Activated CD4-positive, alpha-beta T cell treated with anti-CD3 and anti-CD28 coated beads, Interleukin-10, Interleukin-2, amounts not matched to agents 100 ng/mL and 50 ng/mL, durations not matched to agents 16 hours and 8 hours (primary cell): ENCODE data around the gene RAB8A.

Experiments
- DNase-seq: peaks from one replicate; pipeline ENCODE4 v3.0.0-alpha.2; 2020

RAB8A gene

DNA sequence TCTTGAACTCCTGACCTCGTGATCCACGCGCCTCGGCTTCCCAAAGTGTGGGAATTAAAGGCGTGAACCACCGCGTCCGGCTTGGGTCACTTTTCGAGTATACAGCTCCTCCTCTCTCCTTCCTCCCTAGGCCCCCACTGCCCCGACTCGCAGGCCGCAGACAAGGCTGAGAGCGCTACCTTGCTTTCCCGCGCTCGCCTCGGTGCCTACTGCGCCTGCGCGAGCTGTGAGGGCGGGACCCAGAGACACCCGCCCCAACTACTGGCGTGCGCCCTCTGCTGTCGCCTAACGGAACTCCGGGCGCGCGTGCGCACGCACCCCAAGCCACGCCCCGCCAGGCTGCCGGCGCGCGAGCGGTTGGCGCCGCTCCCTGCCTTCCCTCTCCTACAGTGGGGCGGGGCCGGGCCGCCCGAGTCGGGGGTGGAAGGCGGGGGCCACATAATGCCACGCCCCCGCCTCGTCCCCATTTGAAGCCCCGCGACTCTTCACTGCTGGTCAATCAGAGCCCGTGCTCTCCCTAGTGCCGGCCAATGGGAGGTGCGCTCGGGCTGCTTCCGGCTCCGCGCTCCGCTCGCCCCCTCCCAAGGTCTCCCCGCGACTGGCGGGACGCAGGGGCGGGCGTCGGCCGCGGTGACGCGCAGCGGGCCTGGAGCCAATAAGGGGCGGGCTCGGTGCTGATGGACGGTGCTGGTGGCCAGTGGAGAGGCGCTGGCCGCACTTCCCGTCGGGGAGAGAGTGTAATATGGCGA lies at the start of gene RAB8A:
TSS of gene RAB8A (plus strand) at position 730 of the 749 bp plus-strand sequence. CDS start at position 743, 13 bp downstream.
- DNase-seq, result peak; percentile 99

DNA sequence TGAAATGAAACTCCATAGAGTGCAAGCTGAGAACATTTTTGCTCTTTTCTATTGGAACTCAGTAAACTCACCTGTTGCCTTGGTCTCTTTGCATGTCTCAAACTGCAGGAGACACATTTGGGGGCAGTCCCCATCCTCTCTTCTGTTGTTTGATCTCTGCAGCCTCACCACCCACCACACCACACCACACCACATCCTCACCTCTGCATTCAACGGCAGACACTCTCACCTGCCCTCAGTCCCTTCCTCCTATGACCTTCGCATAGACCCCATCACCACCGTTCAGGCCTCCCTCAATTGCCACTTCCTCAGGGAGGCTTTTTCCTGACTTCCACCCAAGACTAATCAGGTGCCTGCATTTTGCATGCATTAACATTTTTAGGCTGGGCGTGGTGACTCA lies 49.7 kb upstream of the RAB8A start:
- DNase-seq, result no peak

DNA sequence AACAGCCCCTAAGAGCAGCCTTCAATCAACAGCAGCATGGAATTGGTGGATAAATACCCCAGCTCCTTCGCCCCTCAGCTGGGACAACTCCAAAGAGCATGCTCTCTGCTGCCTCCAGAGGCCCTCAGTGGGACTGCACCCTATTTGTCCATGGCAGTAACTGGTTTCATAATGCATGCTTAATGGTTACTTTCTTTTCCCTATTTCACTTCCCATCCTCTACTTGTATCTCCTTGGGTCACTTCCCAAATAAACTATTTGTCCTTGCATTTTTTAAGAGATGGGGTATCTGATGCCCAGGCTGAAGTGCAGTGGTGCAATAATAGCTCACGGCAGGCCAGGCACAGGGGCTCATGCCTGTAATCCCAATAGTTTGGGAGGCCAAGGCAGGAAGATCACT lies 48.9 kb upstream of the RAB8A start:
- DNase-seq, result peak; percentile 78

DNA sequence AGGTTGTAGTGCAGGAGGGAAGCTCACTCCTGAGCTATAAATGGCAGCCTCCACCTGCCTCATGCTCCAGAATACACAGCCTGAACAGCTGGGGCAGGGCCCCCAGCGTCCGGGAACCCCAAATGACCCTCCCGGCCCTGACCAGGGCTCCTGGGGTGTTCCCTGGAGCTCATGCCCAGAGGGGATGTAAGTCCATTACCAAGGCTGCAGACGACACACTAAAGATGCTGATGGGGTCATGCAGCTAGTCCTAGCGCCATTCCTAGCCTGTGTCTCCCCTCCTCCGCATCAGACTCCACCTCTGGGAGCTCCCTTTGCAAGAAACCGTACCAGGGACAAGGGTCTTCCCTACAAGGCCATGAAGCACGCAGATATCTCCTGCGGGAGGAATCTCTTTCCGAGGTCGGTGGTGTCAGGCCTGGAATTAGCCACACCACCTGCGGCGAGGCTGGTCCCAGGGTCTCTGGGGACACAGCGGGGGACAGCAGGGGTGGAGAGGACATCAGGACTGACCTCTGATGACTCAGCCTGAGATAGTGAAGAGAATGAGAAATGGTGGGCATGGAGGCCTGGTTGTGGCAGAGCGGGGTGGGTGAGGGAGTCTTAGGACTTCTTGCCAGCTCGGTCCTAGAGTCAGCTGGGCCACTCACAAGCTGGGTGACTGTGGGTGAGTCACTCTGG lies 47.3 kb upstream of the RAB8A start:
- no peak for DNase-seq

DNA sequence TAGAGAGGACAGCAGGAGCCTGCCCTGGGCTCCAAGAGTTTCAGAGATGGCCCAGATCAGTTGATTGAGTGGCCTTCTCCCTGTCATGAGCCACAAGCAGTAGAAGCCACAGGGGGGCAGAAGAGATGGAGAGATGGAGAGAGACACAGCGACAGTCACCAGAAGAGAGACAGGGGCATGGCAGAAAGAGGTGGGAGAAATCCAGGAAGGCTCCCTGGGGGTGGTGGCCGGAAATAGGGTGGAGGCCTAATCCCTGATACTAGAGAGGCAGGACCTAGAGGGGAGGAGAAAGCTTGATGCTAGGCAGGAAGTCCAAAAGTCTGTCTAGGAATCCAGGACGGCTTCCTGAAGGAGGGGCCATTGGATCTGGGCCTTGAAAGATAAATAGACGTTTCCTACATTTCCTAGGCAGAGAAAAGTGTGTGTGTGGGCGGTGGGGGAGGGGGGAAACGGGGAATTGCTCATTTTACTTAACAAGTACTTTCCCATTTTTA lies 45.0 kb upstream of the RAB8A start:
- DNase-seq, result peak; percentile 67

DNA sequence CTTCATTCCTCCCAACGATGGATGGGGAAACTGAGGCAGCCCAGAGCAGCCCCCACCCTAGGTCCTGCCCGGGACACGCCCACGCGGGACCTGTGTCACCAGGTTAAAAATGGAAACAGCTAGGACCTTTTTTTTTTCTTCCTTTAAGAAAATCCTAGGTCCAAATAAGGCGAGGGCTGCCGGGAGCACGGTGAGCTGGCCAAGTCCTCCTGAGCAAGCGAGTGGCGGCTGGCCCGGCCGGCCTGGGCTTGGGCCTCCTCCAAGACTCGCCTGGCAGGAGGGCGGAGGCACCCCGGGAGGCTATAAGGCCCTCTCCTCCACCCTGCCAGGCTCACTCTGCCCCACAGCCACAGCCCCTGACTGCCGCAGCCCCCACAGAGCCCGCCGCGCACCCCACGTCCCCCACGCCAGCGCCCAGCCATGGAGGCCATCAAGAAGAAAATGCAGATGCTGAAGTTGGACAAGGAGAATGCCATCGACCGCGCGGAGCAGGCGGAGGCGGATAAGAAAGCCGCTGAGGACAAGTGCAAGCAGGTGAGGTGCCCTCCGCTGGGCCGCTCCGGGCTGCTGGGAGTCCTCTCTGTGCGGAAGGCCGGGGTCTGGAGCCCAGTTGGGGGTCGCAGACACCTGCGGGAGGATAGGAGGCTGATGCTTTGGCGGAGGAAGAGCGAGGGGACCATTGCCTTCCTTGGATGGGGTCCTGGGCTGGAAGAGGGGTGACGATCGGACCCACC lies 44.3 kb upstream of the RAB8A start:
- no peak for DNase-seq

DNA sequence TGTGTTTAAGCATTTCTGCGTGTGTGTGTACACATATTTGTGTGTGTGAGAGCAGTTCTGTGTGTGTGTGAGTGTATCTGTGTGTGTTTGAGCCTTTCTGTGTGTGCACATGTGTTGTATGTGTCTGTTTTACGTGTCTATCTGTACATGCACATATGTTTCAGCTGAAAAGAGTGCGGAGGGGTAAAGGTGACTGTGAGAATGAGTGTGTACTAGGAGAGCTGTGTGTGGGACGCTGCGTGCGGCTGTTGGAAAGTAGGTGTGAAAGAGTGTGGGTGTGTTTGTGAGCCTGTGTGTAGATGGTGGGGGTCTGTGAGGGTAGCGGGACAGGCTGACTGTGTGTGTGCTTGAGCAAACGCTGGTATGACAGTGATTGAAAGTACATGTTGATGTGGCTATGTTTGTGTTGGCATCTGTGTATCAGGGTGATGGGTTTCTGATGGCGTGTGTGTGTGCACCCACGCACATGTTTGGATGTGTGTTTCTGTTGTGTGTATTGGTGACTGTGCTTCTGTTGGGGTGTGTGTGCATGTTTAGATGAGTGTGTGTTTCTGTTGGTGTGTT lies 42.9 kb upstream of the RAB8A start:
- DNase-seq, result no peak

DNA sequence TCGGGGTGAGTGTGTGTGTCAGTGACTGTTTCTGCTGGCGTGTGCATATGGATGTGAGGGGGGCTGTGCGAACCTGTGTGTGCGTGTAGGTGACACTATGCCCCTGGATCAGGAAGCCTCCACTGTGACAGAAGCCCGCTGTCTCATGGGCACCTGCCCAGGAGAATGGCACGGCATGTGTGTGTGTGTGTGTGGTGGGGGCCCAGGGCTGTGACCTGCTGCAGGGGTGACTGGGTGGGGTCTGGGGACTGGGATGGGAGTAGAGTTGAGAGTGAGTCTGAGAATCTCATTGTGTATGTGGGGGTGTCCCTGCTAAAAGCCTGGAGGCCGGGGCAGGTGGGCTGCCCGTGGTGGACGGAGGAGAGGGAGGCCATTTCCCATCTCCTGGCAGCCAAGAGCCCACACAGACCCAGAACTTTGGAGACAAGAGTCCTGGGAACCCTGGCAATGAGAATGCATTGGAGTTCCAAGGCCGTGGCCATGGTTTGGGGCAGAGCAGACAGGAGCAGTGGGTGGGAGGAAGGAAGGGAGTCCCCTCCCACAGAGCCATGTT lies 41.8 kb upstream of the RAB8A start:
- DNase-seq, result no peak

DNA sequence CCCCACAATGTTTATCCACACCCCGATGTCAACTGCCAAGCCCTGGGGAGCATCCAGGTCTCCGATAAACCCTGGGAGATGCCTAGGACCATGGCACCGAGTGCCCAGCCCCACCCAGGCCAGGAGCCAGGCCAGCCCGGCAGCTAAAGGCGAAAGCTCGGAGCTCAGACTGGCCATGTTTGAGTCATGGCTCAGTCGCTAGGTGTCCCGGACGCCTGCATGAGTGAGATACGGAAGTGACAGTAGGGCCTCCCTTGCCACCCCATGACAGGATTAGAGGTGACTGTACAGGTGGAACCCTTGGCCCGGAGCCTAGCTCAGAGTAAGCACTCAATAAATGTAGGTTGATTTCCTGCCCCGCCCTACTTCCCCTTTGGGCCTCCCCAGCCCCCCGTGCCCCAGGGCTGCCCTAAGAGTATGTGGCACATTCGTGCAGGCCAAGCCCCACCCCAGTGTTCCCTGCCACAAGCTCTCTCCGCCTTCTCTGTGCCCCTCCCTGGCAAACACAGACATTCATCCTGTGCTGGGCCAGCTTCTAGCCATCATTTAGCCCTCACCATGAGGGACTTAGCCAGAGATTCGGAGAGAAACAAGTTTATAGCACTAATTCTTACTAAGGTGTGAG lies 41.2 kb upstream of the RAB8A start:
- peak; percentile 92 for DNase-seq

DNA sequence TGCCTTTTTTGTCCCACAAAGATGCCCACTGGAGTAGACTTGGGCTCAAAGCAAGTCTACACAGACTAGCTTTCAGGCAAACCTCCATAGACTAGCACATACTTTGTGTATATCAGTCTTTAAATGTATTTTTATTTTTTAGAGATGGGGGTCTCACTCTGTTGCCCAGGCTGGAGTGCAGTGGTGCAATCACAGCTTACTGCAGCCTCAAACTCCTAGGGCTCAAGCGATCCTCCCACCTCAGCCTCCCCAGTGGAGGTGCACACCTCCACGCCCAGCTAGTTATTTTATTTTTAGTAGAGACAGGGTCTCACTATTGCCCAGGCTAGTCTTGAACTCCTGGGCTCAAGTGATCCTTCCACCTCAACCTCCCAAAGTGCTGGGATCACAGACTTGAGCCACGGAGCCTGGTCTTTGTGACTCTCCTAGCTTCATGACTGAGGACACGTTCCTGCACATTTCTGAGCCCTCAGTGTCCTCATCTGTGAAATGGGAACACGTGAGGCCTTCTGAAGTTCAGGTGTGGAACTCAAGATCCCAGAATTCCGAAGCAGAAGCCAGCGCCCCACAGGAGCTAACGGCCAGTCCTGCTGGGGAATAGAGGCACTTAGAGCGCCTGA lies 40.5 kb upstream of the RAB8A start:
- DNase-seq, result no peak

DNA sequence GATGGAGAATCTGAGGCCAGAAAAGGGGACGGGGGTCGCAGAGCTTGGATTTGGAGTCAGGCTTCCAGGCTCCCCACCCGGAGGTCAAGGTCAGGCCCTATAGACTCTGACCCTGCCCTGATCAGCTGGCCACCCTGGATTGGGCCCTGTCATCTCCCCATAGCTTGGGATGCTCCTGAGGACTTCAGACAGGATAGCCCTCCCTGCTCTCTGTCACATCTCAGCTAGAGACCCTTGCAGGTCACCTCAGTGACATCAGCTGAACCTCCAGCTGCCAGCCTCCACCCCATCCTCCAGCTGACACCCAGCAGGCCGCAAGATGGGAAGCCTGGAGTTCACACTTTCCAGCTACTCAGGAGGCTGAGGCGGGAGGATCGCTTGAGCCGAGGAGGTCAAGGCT lies 38.2 kb upstream of the RAB8A start:
- DNase-seq, result no peak

DNA sequence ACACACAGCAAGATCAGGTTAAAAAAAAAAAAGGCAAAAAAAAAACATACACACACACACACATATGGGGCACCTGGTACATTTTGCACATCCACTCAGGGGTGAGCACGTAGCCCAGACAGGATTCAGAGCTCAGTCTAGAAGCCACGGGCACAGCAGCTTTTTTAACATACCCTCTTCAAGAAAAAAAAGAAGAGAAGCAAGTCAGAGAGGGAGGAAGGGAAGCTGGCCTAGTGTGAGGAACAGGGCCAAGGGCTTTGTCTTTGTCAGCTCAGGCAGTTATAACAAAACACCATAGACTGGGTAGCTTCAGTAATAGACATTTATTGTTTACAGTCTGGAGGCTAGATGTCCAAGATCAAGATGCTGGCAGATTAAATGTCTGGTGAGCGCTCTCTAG lies 37.7 kb upstream of the RAB8A start:
- no peak for DNase-seq

DNA sequence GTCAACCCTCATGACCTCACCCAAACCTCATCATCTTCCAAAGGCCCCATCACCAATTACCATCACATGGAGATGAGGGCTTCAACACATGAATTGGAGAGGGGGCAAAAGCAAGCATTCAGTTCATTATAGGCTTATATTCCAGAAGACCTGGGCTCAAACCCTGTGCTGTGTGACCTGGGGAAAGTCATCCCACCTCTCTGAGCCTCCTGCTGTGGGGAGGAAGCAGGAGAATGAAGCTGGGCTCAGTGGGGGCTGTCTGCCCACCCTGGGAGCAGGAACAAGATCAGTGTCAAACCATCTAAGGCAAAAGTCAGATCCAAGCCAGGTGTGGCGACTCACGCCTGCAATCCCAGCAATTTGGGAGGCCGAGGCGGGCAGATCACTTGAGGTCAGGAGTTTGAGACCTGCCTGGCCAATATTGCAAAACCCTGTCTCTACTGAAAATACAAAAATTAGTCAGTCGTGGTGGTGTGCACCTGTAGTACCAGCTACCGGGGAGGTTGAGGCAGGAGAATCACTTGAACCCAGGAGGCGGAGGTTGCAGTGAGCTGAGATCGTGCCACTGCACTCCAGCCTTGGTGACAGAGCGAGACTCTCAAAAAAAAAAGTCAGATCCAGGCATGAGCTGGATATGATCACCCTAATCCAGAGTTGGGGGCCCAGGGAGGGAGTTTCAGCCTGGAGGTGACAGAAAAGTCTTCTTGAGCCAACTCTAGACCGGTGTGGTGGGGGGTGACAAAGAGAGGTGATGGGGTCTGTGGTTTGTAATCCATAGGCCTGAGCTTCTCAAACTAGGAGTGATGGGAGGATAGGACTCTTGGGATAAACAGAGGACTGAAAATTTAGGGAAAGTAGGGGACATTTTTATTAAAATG lies 37.0 kb upstream of the RAB8A start:
- no peak for DNase-seq

DNA sequence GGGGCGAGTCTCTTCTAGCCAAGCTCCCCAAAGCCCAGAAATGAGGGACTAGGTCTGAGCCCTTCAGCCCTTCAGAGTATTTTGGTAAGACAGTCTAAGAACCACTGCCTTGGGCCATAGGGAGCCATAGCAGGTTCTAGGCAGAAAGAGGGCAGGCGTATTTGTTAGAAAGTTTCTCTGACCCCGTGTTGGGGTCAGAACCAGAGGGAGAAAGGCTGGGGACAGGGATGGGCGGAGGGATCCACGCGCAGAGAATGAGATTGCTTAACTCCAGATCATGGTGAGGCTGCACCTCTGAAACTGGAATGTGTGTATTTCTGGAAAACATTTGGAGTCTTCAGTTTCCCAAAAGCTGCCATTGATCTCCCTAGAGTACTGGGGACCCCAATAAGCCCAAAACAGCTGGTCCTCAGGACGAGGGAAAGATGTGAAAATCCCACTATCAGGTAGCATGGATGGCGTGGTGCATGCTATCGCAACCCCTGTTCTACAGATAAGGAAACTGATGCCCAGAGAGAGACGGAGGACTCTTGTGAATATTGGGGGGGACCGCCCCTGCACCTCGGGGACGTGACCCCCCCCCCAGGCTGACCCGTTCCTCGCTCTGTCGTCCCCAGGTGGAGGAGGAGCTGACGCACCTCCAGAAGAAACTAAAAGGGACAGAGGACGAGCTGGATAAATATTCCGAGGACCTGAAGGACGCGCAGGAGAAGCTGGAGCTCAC lies 36.1 kb upstream of the RAB8A start:
- DNase-seq, result no peak

DNA sequence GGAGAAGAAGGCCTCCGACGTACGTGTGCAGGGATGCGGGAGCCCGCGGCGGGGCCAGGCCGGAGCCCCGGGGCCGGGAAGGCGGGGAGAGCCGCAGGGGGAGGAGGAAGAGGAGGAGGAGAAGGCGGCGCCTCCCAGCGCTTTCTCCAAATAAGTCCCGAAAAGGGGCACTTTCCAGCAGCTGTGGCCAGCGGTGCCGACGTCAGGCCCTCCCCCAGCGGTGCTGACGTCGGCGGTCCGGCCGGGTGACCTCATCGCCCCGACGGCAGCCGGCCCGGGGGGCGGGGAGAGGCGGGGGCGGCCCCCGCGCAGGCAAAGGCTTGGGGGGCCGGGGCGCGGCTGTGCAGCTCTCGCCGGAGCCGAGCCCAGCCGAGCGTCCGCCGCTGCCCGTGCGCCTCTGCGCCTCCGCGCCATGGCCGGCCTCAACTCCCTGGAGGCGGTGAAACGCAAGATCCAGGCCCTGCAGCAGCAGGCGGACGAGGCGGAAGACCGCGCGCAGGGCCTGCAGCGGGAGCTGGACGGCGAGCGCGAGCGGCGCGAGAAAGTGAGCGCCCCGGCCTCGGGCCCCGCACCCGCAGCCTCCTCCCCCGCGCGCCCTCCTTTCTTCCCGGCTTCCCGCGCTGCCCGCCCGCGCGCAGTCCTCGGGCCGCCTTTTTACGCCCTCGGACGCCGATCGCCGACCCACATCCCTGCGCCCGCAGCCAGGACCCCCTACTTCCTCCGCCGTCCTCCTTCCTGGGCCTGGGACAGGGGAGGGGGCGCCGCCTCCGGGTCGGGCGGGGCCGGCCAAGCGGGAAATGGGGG lies 35.3 kb upstream of the RAB8A start, which contains the start of gene TPM4:
TSS of gene TPM4 (plus strand) at position 342 of the 804 bp plus-strand sequence. CDS start at position 413, 71 bp downstream.
- peak; percentile 97 for DNase-seq

DNA sequence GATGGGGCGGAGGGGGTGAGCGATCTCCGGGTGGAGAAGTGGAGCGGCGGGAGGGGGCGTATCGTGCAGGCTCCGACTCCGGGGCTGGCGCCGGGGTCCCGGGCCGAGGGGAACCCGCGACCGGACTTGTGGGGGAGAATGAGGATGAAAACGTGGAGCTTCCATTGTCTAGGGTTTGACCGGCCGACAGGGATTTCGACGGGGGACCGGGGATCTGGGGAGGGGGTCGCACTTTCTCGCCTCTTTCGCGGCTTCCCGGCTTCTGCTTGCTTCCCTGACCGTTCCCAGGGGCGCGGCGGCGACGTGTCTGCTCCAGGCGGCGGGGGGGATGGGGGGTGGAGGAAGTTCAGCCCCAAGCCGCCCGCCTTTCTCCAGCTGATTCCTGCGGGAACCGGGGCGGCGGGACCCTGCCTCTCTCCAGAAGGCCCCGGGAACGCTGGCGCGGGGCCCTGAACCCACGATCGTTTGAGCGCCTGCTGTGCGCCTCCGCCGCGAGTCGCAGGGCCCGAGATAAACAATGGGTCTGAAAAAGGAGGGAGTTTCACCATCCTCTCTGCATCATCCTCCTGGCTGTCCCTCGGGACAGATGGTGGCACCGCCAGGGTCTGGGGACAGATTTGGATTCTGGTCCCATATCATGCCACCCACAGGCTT lies 34.6 kb upstream of the RAB8A start:
- peak; percentile 34 for DNase-seq

DNA sequence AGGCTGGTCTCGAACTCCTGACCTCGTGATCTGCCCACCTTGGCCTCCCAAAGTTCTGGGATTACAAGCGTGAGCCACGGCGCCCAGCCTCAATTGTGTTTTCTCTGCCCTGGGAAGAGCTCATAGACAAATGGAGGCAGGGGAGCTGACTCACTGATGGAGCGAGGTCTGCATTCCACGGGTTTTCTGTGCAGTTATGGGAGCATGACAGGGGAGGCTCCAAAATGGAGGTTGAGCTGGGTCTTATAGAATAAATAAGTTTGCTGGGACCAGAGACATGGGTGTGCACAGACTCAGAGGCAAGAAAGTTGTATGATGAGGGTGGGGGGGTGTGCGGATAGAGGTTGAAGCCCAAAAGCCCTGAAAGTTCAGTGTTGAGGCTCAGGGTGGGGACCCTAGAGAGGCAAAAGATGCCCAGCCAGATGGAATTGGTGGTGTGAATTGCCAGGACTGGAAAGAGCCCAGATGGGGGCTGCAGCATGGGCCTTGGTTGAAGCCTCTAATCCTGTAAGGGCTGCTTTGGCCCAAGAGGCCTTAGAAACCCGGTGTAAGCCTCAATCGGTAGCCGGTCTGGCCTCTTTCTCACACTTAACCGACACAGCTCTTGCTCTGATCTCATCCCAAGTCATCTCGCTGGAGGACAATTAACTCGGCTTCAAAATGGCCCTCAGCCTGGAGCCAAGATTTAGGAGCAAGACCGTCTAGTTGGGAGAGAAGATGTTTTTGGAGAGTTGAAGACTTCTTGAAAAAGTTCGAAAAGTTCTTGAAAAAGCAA lies 33.5 kb upstream of the RAB8A start:
- DNase-seq, result peak; percentile 68
